Skeletal muscle satellite cell (primary cell): ENCODE data around the gene EHMT2. TPM values are rescaled to one million over a fixed set of nuclear protein-coding genes. Genes with fewer than 3 reads are reported as not detected.
A peak's percentile ranks its signal among the peaks of the same experiment; 100 is the strongest.
"Not testable (repeated sequence)": the region's sequence is repeated elsewhere in the genome, so short reads cannot be mapped to it uniquely, and the experiment has no call there.

ENCODE experiments used
- H3K27me3 ChIP-seq: 2 replicates; pipeline ENCODE4 v1.7.0; 2013; ENCODE audit warnings: low read length; ENCODE audit not compliant: control insufficient read depth, insufficient read depth
- H3K36me3 ChIP-seq: 2 replicates; pipeline ENCODE4 v1.7.0; 2013; ENCODE audit warnings: mild to moderate bottlenecking, control low read depth, low read length; ENCODE audit not compliant: insufficient read depth
- H3K4me1 ChIP-seq: 2 replicates; pipeline ENCODE4 v1.7.0; 2013; ENCODE audit warnings: low read length; ENCODE audit not compliant: control insufficient read depth, insufficient read depth
- H3K4me2 ChIP-seq: 2 replicates; pipeline ENCODE4 v1.7.0; 2013; ENCODE audit warnings: mild to moderate bottlenecking, low read length
- H3K4me3 ChIP-seq: 2 replicates; pipeline ENCODE4 v1.7.0; 2013; ENCODE audit warnings: low read length
- H3K9ac ChIP-seq: 2 replicates; pipeline ENCODE4 v1.7.0; 2013; ENCODE audit warnings: mild to moderate bottlenecking, low read depth, low read length, moderate library complexity
- H3K9me3 ChIP-seq: replicated peaks from 2 replicates; pipeline ENCODE4 v1.7.0; 2013; ENCODE audit warnings: mild to moderate bottlenecking, control low read depth, low read length
- total RNA-seq: library from RNA; depleted of rRNA; stranded (reverse); fragments of >200 nt; gene quantifications from 2 replicates; pipeline ENCODE4 v1.2.3, GENCODE V29; 2012; rRNA removed

The EHMT2 gene
- 33.9 and 36.5 TPM in 2 replicates for total RNA-seq

- no peaks in the 10 kb centered on the region for H3K27me3 ChIP-seq
- peak within 1 kb of the TSS; percentile 85 for H3K9ac ChIP-seq
- H3K36me3 ChIP-seq: peaks cover 13% of the 10 kb centered on the region
- no peaks in the 10 kb centered on the region for H3K9me3 ChIP-seq
- H3K4me2 ChIP-seq: peak within 1 kb of the TSS; percentile 94
- peak within 1 kb of the TSS; percentile 96 for H3K4me3 ChIP-seq
- H3K4me1 ChIP-seq: peaks cover 34% of the 10 kb centered on the region
These were observed at the start of gene EHMT2 for GRCh38 chr6:31897612-31898382. EHMT2 (minus strand) TSS chr6:31897698; CDS start chr6:31897677, 21 bp downstream.

- H3K4me2 ChIP-seq: no peak overlapping the region
These were observed 49.7 kb upstream of the EHMT2 start for GRCh38 chr6:31947070-31947675.

GRCh38 chr6:31946370-31946885 lies 48.9 kb upstream of the EHMT2 start:
- Histone ChIP-seq H3K9me3 (no peaks in the 10 kb centered on the region), H3K4me3 (no peak overlapping the region), H3K36me3 (peaks cover 10% of the 10 kb centered on the region), H3K4me1 (peaks cover 23% of the 10 kb centered on the region), H3K27me3 (peaks cover 18% of the 10 kb centered on the region), H3K9ac (no peak overlapping the region), H3K4me2 (peak overlapping the region; percentile 85)

More at GRCh38 chr6:31947070-31947675, 49.7 kb upstream of the EHMT2 start:
- no peaks in the 10 kb centered on the region for H3K9me3 ChIP-seq
- H3K4me3 ChIP-seq: no peak overlapping the region
- H3K4me1 ChIP-seq: peaks cover 23% of the 10 kb centered on the region
- H3K36me3 ChIP-seq: peaks cover 18% of the 10 kb centered on the region
- H3K27me3 ChIP-seq: peaks cover 17% of the 10 kb centered on the region
- no peak overlapping the region for H3K9ac ChIP-seq

GRCh38 chr6:31945507-31946369 lies 48.2 kb upstream of the EHMT2 start, which contains the start of gene CFB:
CFB (plus strand) TSS chr6:31946095; CDS start chr6:31946222, 127 bp downstream.
- H3K27me3 ChIP-seq: peaks cover 18% of the 10 kb centered on the region
- H3K4me3 ChIP-seq: peak within 1 kb of the TSS; percentile 60
- peaks cover 3% of the 10 kb centered on the region for H3K36me3 ChIP-seq
- H3K9ac ChIP-seq: peak within 1 kb of the TSS; percentile 17
- no peaks in the 10 kb centered on the region for H3K9me3 ChIP-seq
- peaks cover 23% of the 10 kb centered on the region for H3K4me1 ChIP-seq
- H3K4me2 ChIP-seq: peak within 1 kb of the TSS; percentile 85

GRCh38 chr6:31945154-31945506 lies 47.6 kb upstream of the EHMT2 start:
- Histone ChIP-seq H3K4me2 (peak overlapping the region; percentile 85), H3K4me3 (peak overlapping the region; percentile 29), H3K27me3 (peaks cover 18% of the 10 kb centered on the region), H3K9me3 (no peaks in the 10 kb centered on the region), H3K9ac (no peak overlapping the region), H3K36me3 (no peaks in the 10 kb centered on the region), H3K4me1 (peaks cover 27% of the 10 kb centered on the region)

GRCh38 chr6:31943742-31944141 lies 46.2 kb upstream of the EHMT2 start:
- Histone ChIP-seq H3K9ac (no peak overlapping the region), H3K27me3 (peaks cover 18% of the 10 kb centered on the region), H3K36me3 (no peaks in the 10 kb centered on the region), H3K4me3 (no peak overlapping the region), H3K4me1 (peaks cover 23% of the 10 kb centered on the region), H3K4me2 (no peak overlapping the region), H3K9me3 (no peaks in the 10 kb centered on the region)

GRCh38 chr6:31940256-31940664 lies 42.8 kb upstream of the EHMT2 start:
- no peak overlapping the region for H3K4me3 ChIP-seq
- H3K9me3 ChIP-seq: no peaks in the 10 kb centered on the region
- H3K4me1 ChIP-seq: peaks cover 10% of the 10 kb centered on the region
- no peak overlapping the region for H3K4me2 ChIP-seq
- H3K9ac ChIP-seq: no peak overlapping the region
- no peaks in the 10 kb centered on the region for H3K36me3 ChIP-seq
- H3K27me3 ChIP-seq: peaks cover 18% of the 10 kb centered on the region

- Histone ChIP-seq H3K4me2 (no peak overlapping the region), H3K4me3 (no peak overlapping the region), H3K4me1 (peaks cover 5% of the 10 kb centered on the region), H3K9ac (no peak overlapping the region), H3K36me3 (no peaks in the 10 kb centered on the region), H3K9me3 (no peaks in the 10 kb centered on the region), H3K27me3 (peaks cover 14% of the 10 kb centered on the region)
These were observed 38.3 kb upstream of the EHMT2 start for GRCh38 chr6:31935823-31936222.

GRCh38 chr6:31935021-31935420 lies 37.5 kb upstream of the EHMT2 start:
- H3K27me3 ChIP-seq: peaks cover 14% of the 10 kb centered on the region
- H3K9ac ChIP-seq: no peak overlapping the region

GRCh38 chr6:31933537-31933936 lies 36.0 kb upstream of the EHMT2 start:
- Histone ChIP-seq H3K27me3 (peaks cover 14% of the 10 kb centered on the region), H3K9ac (no peak overlapping the region), H3K4me3 (no peak overlapping the region), H3K9me3 (no peaks in the 10 kb centered on the region), H3K4me1 (no peaks in the 10 kb centered on the region), H3K36me3 (no peaks in the 10 kb centered on the region), H3K4me2 (no peak overlapping the region)

More at GRCh38 chr6:31935021-31935420, 37.5 kb upstream of the EHMT2 start:
- Histone ChIP-seq H3K4me1 (peaks cover under 1% of the 10 kb centered on the region), H3K36me3 (no peaks in the 10 kb centered on the region), H3K4me3 (no peak overlapping the region), H3K9me3 (no peaks in the 10 kb centered on the region), H3K4me2 (no peak overlapping the region)

- H3K27me3 ChIP-seq: peaks cover 14% of the 10 kb centered on the region
These were observed 34.6 kb upstream of the EHMT2 start for GRCh38 chr6:31932137-31932536.

More at GRCh38 chr6:31932137-31932536, 34.6 kb upstream of the EHMT2 start:
- H3K4me3 ChIP-seq, H3K4me2 ChIP-seq, H3K9ac ChIP-seq, H3K4me1 ChIP-seq, H3K9me3 ChIP-seq, H3K36me3 ChIP-seq: not testable (repeated sequence)
